ENCODE measurements around the gene IFITM5. TPM values are rescaled to one million over a fixed set of nuclear protein-coding genes. Genes with fewer than 3 reads are reported as not detected.

Gene IFITM5
- total RNA-seq, 6 experiments from 2014 or later, result not detected

DNA sequence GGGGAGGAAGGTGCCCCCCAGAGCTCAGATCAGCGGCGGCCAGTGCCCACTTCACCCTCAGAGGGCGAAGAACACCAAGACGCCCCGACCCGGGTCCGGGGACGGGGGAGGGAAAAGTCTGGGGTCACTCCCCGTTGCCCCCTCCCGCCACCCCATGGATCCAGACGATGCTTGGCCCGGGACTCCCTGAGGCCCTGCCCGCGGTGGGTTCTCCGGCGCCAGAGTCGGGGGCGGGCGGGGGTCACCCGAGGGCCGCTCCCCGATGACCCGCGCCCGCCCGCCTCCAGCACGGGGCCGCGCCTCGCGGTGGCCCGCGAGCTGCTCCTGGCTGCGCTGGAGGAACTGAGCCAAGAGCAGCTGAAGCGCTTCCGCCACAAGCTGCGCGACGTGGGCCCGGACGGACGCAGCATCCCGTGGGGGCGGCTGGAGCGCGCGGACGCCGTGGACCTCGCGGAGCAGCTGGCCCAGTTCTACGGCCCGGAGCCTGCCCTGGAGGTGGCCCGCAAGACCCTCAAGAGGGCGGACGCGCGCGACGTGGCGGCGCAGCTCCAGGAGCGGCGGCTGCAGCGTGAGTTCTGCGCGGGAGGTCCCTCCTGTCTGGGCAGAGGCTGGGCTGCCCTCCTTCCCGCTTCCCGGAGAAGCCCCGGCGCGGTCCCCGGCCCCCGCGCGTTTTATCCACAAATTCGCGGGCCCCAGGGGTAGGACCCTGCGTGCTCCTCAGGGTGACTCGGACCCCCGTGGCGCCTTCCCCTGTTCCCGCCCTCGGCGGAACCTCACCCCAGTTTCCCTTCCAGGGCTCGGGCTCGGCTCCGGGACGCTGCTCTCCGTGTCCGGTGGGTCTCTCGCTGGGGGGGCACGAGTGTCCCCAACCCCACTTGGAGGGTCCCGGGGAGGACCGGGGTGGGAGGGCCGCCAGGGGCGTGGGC lies 20.0 kb downstream of the IFITM5 start:
- no peaks in the 10 kb centered on the region for H3K9me3 ChIP-seq
- peak overlapping the region; percentile 41 to 62 (median 52) for H3K4me3 ChIP-seq
- H3K36me3 ChIP-seq, result no peaks in the 10 kb centered on the region
- DNase-seq (peak; percentile 37 to 60 (median 54)), ATAC-seq (peak; percentile 21 to 37 (median 27))
- peaks cover 0 to 14% (median 7%) of the 10 kb centered on the region in 4 donors for H3K4me1 ChIP-seq
- TF ChIP-seq, protein P1, sequence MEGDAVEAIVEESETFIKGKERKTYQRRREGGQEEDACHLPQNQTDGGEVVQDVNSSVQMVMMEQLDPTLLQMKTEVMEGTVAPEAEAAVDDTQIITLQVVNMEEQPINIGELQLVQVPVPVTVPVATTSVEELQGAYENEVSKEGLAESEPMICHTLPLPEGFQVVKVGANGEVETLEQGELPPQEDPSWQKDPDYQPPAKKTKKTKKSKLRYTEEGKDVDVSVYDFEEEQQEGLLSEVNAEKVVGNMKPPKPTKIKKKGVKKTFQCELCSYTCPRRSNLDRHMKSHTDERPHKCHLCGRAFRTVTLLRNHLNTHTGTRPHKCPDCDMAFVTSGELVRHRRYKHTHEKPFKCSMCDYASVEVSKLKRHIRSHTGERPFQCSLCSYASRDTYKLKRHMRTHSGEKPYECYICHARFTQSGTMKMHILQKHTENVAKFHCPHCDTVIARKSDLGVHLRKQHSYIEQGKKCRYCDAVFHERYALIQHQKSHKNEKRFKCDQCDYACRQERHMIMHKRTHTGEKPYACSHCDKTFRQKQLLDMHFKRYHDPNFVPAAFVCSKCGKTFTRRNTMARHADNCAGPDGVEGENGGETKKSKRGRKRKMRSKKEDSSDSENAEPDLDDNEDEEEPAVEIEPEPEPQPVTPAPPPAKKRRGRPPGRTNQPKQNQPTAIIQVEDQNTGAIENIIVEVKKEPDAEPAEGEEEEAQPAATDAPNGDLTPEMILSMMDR (IDR thresholded peaks at IDR 0.05), result no peak
- TF ChIP-seq POLR2A (IDR thresholded peaks at IDR 0.05), result no peak
- 4% methylated on average over 4 of the region's 97 CpGs for WGBS (ENCODE audit: insufficient coverage, low coverage, low lambda C conversion rate, missing lambda C conversion rate)
- no peaks in the 10 kb centered on the region for H3K27me3 ChIP-seq
- H3K27ac ChIP-seq, result peak overlapping the region in 2 of 3 donors; percentile 43 to 73
- intact Hi-C loops (cut with DNase I), result no loop called here

DNA sequence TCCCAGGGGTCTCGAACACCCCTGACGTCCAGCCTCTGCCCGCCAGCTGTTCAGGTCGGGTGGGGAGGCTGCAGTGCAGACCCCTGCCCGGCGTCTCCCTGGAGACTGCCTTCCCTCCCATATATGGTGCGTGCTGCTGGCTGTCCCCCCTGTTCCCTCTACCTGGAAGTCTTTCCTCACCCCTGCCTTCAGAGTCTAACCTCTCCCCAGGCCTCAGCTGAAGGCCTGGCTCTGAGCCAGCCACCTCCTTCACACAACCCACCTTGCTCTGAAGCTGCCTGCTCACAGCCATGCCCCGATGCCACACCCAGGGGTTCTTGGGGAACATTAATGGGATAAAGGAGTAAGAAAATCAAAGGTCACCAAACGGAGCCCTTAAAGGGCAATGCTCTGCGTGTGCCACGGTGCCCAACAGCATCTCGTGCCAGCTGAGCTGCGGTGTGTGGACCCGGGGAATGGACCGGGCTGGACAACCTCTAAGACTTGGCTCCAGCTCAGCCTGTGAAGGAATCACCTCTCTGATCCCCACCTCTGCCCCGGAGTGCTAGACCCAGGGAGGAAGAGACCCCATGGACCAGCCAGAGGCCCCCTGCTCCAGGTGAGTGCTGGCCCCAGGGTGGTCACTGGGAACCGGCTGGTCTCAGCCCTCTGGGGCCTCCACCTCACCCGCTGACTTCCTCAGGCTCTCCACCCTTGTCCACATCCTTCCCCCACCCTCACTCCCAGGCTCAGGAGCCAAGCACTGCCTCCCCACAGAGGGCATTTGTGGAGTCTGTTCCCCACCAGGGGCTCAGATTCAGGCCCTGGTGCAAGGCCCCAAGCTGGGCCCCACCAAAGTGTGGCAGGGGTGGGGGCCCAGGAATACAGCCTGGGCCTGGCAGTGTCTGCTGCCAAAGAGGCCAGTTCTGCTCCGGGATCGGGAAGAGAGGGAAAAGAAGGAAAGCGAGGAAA lies 21.1 kb downstream of the IFITM5 start, which contains the start of gene NLRP6:
TSS of gene NLRP6 (plus strand) at position 407 of the 951 bp plus-strand sequence. CDS start at position 570, 163 bp downstream.
- peaks cover 0 to 14% (median 7%) of the 10 kb centered on the region in 4 donors for H3K4me1 ChIP-seq
- intact Hi-C loops (cut with DNase I), result no loop called here
- no peak for DNase-seq
- no peaks in the 10 kb centered on the region for H3K36me3 ChIP-seq
- peak within 1 kb of the TSS; percentile 41 to 62 (median 52) for H3K4me3 ChIP-seq
- TF ChIP-seq POLR2A (IDR thresholded peaks at IDR 0.05), result no peak
- TF ChIP-seq, protein P1 (IDR thresholded peaks at IDR 0.05), result no peak
- ATAC-seq, result no peak
- no peaks in the 10 kb centered on the region for H3K9me3 ChIP-seq
- peak within 1 kb of the TSS in 1 of 3 donors; percentile 73 for H3K27ac ChIP-seq
- 53% methylated on average over 20 of the region's 21 CpGs for WGBS (ENCODE audit: insufficient coverage, low coverage, low lambda C conversion rate, missing lambda C conversion rate)
- H3K27me3 ChIP-seq, result no peaks in the 10 kb centered on the region

DNA sequence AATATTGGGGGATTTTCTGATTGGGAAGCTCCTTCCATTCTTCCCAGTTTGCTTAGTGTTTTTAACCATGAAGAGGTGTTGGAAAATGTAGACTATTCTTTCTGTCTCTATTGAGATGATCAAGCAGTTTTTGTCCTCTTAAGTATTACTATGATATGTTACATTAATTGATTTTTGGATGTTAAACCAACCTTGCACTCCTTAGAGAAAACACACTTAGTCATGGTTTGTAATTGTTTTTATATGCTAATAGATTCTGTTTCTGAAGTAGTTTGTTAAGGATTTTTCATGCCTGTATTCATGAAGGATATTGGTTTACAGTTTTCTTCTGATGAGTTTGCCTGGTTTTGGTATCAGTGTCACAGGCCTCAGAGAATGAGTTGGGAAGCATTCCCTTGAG lies 23.1 kb downstream of the IFITM5 start:
- no peak for ATAC-seq
- Histone ChIP-seq H3K27me3 (no peaks in the 10 kb centered on the region), H3K9me3 (no peaks in the 10 kb centered on the region), H3K4me3 (no peak overlapping the region), H3K27ac (no peak overlapping the region), H3K36me3 (no peaks in the 10 kb centered on the region), H3K4me1 (peaks cover 0 to 14% (median 4%) of the 10 kb centered on the region in 4 donors)
- intact Hi-C loops (cut with DNase I), result no loop called here
- no peak for TF ChIP-seq POLR2A (IDR thresholded peaks at IDR 0.05)
- TF ChIP-seq, protein P1 (IDR thresholded peaks at IDR 0.05), result no peak
- no peak for DNase-seq

DNA sequence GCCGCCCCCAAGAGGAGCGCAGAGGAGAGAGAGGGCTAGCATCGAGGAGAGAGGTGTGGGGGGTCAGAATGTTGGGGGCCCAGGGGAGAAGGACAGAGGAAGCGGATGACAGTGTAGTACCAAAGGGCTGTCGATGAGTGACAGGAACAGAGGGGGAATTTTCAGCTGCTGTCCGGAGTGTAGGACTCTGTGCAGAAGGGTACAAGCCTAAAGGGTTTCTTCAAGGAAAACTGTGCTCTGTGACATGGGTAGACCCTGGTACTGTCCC lies 26.5 kb downstream of the IFITM5 start:
- ATAC-seq, result no peak
- TF ChIP-seq POLR2A (IDR thresholded peaks at IDR 0.05), result no peak
- TF ChIP-seq, protein P1 (IDR thresholded peaks at IDR 0.05), result no peak
- no peak overlapping the region for H3K27ac ChIP-seq
- H3K4me3 ChIP-seq, result no peak overlapping the region
- no peaks in the 10 kb centered on the region for H3K27me3 ChIP-seq
- H3K9me3 ChIP-seq, result no peaks in the 10 kb centered on the region
- no peaks in the 10 kb centered on the region for H3K4me1 ChIP-seq
- no peak for DNase-seq
- H3K36me3 ChIP-seq, result no peaks in the 10 kb centered on the region
- intact Hi-C loops (cut with DNase I), result no loop called here
- 88% methylated on average over 6 of the region's 6 CpGs for WGBS (ENCODE audit: insufficient coverage, low coverage, low lambda C conversion rate, missing lambda C conversion rate)

Data from right lobe of liver (tissue), 6 donors.